Measurements from ENCODE around the gene KMT2A. TPM values are rescaled to one million over a fixed set of nuclear protein-coding genes. Genes with fewer than 3 reads are reported as not detected.

The KMT2A gene
- total RNA-seq, 1 experiment from 2014 or later = 52.0 TPM

GRCh38 chr11:118437208-118438125 lies 1.2 kb downstream of the KMT2A start:
- BruUV-seq (replicated peaks) = no TSS peak
- intact Hi-C loops (cut with micrococcal nuclease) = loop anchor here (1.0 to 2.0 kb wide), 2 partner anchors 36 to 51 kb away; partner anchors contain the start of gene ATP5MG

GRCh38 chr11:118438314-118438931 lies 2.1 kb downstream of the KMT2A start:
- Mint-ChIP-seq H3K27ac (ENCODE audit: low read depth, unreplicated experiment) (peak overlapping the region; percentile 71), H3K4me3 (ENCODE audit: unreplicated experiment) (peak overlapping the region; percentile 96), H3K36me3 (ENCODE audit: insufficient read depth, unreplicated experiment) (no peaks in the 10 kb centered on the region), H3K4me1 (ENCODE audit: insufficient read depth, unreplicated experiment) (peaks cover 47% of the 10 kb centered on the region), H3K9me3 (ENCODE audit: unreplicated experiment) (no peaks in the 10 kb centered on the region), H3K27me3 (ENCODE audit: insufficient read depth, unreplicated experiment) (no peaks in the 10 kb centered on the region)
- TF ChIP-seq CTCF (IDR thresholded peaks at IDR 0.05; ENCODE audit: unreplicated experiment) = no peak
- ChIA-PET POLR2A (interaction anchor here (0.7 to 3.2 kb wide), 15 partner anchors 9 to 352 kb away, joined by 3 to 31 read pairs (median 3); partner anchors contain the start of gene ATP5MG), CTCF (interaction anchor here (0.6 to 0.7 kb wide), 3 partner anchors 11 to 130 kb away, joined by 3 to 5 read pairs (median 4); no protein-coding TSS in a partner anchor)
- BruUV-seq (replicated peaks) = TSS peak; percentile 11
- peak; percentile 66 for DNase-seq (ENCODE audit: unreplicated experiment)
- intact Hi-C loops (cut with micrococcal nuclease) = no loop called here

More at GRCh38 chr11:118437208-118438125, 1.2 kb downstream of the KMT2A start:
- Mint-ChIP-seq H3K9me3 (ENCODE audit: unreplicated experiment) (no peaks in the 10 kb centered on the region), H3K4me1 (ENCODE audit: insufficient read depth, unreplicated experiment) (peaks cover 47% of the 10 kb centered on the region), H3K27me3 (ENCODE audit: insufficient read depth, unreplicated experiment) (no peaks in the 10 kb centered on the region), H3K27ac (ENCODE audit: low read depth, unreplicated experiment) (peak overlapping the region; percentile 71), H3K36me3 (ENCODE audit: insufficient read depth, unreplicated experiment) (no peaks in the 10 kb centered on the region), H3K4me3 (ENCODE audit: unreplicated experiment) (peak overlapping the region; percentile 96)
- TF ChIP-seq CTCF (IDR thresholded peaks at IDR 0.05; ENCODE audit: unreplicated experiment) = no peak
- peak; percentile 50 for DNase-seq (ENCODE audit: unreplicated experiment)
- ChIA-PET POLR2A (interaction anchor here (0.7 to 3.2 kb wide), 10 partner anchors 9 to 77 kb away, joined by 3 to 31 read pairs (median 3); partner anchors contain the start of gene ATP5MG), CTCF (interaction anchor here (0.6 kb wide), 1 partner anchor 10 kb away, joined by 3 read pairs; no protein-coding TSS in a partner anchor)

- no peak for DNase-seq (ENCODE audit: unreplicated experiment)
- intact Hi-C loops (cut with micrococcal nuclease) = no loop called here
- no peak for TF ChIP-seq CTCF (IDR thresholded peaks at IDR 0.05; ENCODE audit: unreplicated experiment)
- BruUV-seq (replicated peaks) = no TSS peak
- H3K27ac Mint-ChIP-seq (ENCODE audit: low read depth, unreplicated experiment) = peak overlapping the region; percentile 75
- no peaks in the 10 kb centered on the region for H3K9me3 Mint-ChIP-seq (ENCODE audit: unreplicated experiment)
- no peaks in the 10 kb centered on the region for H3K36me3 Mint-ChIP-seq (ENCODE audit: insufficient read depth, unreplicated experiment)
- H3K4me1 Mint-ChIP-seq (ENCODE audit: insufficient read depth, unreplicated experiment) = peaks cover 40% of the 10 kb centered on the region
- CTCF ChIA-PET = interaction anchor here (0.6 to 1.1 kb wide), 3 partner anchors 10 to 1993 kb away, joined by 3 to 6 read pairs (median 4); no protein-coding TSS in a partner anchor
- no peaks in the 10 kb centered on the region for H3K27me3 Mint-ChIP-seq (ENCODE audit: insufficient read depth, unreplicated experiment)
- POLR2A ChIA-PET = interaction anchor here (0.6 to 3.2 kb wide), 9 partner anchors 9 to 315 kb away, joined by 3 to 31 read pairs (median 3); partner anchors contain the start of gene ATP5MG
- H3K4me3 Mint-ChIP-seq (ENCODE audit: unreplicated experiment) = no peak overlapping the region
These were observed 3.4 kb downstream of the KMT2A start for GRCh38 chr11:118439646-118440045.

Measured in MCF 10A (cell line).